CD4-positive, alpha-beta T cell treated with Interferon alpha-2 for 1 hour (primary cell): Measurements from ENCODE around the gene MARVELD1.
"Not testable (repeated sequence)": the region's sequence is repeated elsewhere in the genome, so short reads cannot be mapped to it uniquely, and the experiment has no call there.

Experiments
- DNase-seq, 2 donors: peaks; one replicate each; pipeline ENCODE4 v3.0.0-alpha.2; 2020 to 2022

Gene MARVELD1

DNA sequence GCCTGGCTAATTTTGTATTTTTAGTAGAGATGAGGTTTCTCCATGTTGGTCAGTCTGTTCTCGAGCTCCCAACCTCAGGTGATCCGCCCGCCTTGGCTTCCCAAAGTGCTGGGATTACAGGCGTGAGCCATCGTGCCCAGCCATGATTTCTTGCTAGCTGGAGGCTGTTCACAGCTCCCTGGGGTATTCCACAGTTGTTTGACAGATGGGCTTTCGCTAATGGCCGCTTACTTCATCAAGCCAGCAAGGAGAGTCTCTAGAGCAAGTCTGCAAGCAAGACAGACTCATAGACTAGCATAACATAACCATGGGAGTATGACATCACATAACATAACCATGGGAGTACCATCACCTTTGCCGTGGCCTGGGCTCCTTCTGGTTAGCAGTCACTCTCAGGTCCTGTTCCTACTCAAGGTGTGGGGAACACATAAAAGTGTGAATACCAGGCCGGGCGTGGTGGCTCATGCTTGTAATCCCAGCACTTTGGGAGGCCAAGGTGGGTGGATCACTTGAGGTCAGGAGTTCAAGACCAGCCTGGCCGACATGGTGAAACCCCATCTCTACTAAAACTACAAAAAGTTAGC is 15.4 kb upstream of the MARVELD1 start:
- not testable (repeated sequence) for DNase-seq

DNA sequence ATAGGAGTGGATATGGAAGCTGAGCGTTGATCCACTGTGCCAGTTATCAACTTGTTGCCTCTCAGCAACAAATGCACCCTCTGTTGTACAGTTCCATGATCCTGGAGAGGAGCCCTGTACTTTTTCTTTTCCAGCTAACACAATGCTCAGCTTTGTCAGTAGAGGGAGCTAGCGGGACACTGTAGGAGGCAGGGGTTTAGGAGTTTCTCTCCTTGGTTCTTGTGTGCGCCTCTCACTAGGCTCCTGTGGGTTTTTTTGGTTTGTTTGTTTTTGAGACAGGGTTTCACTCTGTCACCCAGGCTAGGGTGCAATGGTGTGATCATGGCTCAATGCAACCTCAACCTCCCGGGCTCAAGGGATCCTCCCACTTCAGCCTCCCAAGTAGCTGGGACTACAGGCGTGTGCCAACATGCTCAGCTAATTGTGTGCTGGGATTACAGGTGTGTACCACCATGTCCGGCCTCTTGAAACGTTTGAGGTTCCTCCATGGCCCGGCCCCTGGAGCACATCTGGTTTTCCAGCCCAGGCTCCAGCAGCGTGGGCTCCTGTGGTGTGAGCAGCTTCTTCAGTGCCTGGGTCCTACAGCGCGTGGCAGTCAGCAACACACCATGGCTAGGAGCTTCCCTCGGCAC is 12.0 kb upstream of the MARVELD1 start:
- peak; percentile 40 to 70 for DNase-seq

DNA sequence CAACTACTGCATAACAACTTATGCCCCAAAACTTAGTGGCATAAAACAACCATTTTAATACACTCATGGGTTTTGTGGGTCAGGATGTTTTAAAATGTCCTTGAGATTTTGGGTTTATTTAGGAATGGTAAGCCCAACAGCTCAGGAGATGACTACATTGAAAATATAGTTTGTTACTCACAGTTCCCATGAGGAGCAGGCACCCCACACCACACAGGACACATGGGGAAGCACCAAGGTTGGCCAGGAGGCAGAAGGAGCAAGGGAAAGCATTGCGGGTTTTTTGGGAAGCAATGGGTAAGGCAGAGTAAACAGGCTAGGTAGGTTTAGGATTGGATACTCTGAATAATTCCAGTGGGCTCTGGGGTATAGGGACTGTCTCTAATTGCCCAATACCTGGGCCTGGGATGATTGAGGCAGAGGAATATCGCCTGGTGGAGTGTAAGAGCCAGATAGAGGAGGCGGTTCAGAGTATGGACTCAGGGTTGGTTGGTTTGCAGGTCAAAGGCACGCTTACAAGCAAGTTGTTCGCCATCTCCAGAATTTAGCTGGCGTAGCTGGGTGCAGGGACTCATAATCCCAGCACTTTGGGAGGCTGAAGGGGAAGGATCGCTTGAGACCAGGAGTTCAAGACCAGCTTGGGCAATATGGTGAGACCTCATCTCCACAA is 10.0 kb upstream of the MARVELD1 start:
- DNase-seq, result no peak

DNA sequence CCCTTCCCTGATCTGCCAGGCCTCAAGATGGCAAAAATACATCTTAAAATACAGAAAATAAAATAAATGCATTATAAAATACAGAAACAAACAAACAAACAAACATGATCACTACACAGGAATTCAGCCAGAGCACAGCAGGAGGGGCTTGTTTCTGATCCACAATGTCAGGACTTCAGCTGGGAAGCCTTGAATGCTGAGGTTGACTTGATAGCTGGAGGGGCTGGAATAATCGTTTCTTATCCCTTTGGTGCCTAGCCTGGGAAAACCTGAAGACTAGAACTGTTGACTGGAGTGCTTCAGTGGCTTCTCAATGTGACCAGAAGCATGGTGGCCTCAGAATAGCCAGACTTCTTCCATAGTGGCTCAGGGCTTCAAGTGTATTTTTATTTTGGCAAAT is 9.2 kb upstream of the MARVELD1 start:
- DNase-seq, result no peak

DNA sequence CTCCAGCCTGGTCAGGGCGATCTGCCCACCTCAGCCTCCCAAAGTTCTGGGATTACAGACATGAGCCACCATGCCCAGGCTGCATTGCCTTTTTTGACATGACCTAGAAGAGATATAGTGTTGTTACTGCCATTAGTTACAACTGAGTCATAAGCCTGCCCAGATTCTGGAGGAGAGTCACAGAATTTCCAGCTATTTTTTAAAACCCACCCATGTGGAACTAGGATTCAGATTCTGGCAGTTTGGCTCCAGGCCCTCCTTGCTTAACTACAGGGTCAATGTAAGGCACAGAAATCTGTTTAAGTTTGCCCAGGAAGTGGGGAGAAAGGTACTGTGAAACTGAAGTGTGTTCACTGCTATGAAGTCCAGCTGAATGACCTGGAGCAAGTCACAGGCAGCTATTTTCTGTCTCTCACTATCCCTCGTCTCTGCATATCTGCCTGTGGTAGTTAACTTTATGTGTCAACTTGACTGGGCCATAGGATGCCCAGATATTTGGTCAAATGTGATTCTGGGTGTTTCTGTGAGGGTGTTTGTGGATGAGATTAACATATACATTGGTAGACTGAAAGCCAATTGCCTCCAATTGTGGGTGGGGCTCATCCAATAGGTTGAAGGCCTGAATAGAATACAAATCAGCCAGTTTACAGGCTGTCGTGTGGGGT is 8.4 kb upstream of the MARVELD1 start:
- no peak for DNase-seq

DNA sequence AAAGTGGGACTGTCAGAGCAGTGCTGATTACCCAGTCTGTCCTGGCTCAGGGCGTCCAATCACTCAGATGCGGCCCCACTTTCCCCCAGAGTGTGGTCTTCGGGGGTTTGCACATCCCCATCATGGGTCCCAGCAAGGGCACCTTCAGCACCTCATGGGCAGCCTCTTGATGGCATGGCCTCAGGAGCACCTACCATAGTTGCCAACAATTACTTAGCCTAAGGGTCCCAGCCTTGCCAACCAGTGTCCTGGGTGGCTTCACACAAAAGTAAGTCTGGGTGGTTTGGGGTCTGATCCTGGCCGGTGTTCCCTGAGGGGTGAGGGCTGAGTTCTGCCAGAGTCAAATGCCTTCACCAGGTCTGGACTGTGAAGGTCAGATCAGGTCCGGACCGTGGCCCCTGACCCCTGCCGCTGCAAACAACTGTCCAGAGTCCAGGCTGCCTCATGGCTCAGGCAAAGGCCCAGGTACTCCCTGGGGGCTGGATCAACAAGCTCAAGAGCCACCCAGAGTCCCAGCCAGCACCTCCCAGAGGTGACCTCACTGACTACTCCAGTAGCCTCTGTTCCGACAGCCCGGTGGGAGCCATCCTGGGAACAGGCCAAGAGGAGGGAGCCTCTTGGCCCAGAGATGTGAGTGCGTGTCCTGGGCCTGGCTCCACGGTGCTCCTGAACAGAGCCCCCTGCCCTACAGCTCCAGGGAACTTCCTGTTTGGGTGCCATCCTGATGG is 6.2 kb upstream of the MARVELD1 start:
- DNase-seq, result no peak

DNA sequence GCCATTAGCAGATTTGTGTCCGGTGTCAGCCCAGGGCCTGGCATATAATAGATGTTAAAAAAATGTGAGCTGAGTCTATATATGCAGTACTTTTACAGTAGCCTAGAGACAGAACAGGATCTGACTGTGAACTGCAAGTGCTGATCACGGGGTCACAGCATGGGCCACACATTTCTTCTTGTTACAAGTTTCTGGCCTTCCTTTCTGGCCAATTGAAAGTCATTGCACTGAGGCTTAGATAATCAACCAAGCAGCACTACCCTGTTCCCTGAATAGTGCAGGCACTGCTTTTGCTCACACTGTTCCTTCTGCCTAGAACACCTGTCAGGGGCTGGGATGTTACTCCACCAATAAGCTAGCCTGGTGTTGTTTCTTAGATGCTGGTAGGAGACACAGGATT is 5.4 kb upstream of the MARVELD1 start:
- no peak for DNase-seq

DNA sequence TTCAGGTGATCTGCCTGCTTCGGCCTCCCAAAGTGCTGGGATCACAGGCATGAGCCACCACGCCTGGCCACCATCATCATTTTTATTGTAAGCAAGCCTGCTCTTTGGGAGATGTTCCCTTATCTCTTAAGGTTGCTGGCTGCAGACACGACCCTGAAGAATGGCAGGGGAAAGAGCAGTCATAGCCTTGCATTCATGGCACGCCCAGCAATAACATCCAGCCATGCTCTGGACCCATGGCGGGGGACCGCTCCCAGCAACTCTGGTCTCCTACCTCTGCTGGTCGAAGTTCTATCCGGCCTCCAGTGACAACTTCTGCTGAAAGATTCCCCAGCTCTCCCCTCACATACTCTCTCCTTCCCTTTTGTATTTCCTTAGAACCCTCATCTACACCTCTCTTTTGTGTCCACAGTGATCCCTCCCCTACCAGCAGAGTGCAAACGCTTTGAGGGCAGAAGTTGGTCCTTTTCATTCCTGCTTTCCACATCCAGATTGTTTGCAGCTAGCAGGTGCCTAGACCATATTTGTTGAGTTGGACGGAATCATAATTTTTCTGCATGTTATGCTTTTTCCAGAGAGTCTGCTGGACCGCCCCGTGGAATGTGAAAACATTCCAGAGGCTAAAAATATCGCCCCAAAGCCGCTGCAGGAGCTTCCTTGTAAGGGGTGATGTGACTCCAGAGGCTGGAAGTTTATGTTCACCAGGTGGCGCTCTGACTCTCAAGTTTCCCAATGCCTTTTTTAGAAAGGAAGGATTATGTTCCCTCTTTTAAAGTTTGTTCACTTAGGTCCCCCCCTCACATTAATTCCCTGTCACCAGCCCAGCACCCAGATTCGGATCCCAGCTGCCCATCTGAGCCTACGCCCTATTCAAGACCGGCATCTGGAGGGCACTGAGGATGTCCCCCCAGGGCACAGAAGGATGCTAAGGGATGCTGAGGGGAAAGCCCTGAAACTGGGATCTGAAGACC is 4.3 kb upstream of the MARVELD1 start:
- DNase-seq, result peak in 1 of 2 donors; percentile 42

DNA sequence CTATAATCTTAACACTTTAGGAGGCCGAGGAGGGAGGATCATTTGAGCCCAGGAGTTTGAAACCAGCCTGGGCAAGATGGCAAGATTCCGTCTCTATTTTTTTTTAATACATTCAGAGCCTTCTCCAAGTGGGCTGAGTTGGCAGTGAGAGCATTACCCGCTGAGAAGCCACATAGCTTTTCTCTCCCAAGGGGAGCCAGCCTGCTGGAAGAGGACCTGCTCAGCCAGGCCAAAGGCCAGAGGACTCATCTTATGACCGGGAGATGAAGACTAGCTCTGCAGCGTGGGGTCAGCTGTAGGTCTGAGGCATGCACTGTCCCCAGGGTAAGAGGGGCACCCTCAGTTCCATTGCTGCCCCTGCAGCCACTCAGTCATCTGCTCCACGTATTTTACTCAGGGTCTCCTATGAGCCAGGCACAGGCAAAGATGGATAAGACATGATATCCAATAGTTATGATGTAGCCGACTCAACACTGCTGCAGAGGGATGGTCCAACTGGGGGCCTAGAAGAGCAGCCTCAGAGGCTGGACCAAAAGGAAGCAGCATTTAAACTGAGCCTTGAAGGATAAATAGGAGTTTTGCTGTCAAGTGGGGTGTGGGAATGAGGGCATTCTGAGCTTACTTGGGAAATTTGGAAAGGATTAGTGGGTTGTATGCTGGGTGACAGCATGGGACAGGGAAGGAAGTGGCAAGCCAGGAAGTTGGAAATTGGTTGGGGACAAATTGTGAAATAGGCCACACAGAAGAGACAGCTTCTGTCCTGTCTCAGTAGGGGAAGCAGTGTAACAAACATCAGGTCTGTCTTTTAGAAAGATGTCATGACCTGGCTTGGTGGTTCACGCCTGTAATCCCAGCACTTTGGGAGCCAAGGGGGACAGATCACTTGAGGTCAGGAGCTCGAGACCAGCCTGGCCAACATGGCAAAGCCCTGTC is 1.6 kb upstream of the MARVELD1 start:
- no peak for DNase-seq

DNA sequence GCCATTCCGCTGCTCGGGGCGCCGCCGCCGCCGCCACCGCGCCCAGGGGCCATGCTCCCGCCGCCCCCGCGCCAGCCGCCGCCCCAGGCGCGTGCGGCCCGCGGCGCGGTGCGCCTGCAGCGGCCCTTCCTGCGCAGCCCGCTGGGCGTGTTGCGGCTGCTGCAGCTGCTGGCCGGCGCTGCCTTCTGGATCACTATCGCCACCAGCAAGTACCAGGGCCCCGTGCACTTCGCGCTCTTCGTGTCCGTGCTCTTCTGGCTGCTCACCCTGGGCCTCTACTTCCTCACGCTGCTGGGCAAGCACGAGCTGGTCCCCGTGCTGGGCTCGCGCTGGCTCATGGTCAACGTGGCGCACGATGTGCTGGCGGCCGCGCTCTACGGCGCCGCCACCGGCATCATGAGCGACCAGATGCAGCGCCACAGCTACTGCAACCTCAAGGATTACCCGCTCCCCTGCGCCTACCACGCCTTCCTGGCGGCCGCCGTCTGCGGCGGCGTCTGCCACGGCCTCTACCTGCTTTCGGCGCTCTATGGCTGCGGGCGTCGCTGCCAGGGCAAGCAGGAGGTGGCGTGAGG is 383 bp downstream of the MARVELD1 start:
- DNase-seq, result peak; percentile 48 to 59

DNA sequence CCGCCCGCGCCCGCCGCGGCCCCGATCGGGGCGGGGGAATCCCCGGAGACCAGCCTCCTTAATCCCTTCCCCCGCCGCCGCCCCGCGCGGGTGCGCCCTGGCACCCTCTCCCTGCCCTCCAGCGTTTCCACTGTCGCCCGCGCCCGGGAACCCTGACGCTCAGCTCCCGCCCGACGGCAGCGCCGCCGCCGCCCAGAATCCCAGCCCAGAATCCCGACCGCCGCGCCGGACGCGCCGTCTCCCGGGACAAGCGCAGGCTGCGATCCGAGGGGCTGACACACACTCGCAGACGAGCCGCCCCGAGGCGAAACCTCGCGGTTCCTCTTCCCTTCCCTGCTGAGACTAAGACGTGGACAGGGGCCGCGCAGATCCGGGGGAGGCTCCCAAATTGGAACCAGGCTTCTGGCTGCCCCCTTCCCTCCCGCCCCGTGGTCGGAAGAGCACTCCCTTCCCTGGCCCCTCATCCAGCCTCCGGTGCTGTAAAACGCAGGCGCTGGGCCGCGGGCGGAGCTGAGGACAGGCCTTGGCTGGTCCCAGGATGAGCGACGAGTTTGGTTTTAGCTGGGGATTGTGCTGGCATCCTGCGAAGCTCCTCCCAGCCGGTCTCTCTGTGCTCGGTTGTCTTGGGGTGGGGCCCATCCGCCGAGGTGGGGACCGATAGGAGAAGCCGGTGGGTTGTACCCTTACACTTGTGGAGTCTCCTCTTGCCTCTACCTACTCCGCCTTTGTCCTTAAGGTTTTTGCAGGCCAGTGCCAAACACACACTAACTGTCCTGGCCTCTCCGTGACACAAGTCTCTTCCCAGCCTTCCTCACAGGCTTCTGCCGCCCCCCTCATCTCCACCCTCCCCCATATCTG is 1.1 kb downstream of the MARVELD1 start:
- peak in 1 of 2 donors; percentile 25 for DNase-seq

DNA sequence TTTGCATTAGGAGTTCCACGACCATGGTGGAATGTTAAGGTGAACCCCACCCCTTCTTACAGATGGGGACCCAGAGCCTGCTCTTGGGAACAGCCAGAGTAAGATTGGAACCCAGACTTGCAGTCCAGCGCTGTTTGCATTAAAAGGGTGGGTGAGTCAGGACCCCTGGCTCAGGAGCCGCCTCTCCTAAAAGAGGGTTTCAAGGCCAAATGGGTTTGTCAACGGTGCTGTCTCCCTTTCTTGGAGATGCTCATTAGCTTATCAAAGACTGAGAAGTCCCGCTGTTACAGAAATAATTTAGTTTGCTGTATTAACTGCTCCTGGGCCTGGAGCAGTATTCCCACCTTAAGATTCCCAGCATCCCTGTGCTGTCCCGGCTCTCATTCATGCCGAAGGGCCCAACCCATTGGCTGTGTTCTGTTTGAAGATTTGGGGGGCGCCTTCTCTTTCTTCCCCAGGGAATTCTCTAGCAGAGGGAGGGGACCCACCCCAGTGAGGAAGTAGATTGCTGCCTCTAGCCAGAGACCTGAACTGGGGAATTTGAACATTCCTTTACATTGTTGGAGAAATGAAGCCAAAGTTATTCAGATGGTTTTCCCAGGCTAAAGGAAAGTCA is 1.8 kb downstream of the MARVELD1 start:
- DNase-seq, result no peak

DNA sequence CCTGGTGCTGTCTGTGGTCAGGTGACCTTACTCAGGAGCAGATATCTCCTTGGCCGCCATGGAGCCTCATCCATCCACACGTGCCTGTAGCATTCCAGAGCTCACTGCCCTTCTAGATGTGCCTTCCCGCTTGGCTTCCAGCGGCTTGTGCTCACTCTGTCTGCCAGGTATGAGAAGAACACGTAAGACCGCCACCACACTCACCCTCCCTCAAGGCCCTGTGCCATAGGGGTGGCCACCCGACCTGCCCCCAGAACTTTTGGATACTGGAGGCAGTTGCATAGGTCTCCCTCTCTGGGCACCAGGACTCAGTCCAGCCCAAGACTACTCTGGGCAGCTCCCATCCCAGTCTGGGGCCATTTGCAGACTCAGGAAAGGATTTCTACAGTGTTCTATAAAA is 4.1 kb downstream of the MARVELD1 start:
- DNase-seq, result no peak

DNA sequence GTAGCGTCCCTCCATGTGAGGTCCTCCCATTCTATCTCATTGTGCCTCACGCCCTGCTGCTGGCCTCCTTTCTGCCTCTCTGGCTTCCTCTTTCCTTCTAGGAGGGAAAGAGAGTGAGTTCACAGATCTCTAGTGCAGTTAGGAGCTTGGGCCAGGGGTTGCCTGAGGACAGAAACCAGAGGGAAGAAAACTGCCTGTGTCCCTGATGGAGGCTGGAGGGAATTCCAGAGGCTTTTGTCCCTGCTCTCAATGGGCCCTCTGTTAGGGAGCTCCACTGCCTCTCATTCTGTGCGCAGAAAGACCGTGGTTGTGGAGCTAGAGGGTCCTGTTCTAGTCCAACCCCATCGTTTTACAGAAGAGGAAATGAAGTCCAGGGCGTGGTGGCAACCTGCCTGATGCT is 4.6 kb downstream of the MARVELD1 start:
- DNase-seq, result no peak

DNA sequence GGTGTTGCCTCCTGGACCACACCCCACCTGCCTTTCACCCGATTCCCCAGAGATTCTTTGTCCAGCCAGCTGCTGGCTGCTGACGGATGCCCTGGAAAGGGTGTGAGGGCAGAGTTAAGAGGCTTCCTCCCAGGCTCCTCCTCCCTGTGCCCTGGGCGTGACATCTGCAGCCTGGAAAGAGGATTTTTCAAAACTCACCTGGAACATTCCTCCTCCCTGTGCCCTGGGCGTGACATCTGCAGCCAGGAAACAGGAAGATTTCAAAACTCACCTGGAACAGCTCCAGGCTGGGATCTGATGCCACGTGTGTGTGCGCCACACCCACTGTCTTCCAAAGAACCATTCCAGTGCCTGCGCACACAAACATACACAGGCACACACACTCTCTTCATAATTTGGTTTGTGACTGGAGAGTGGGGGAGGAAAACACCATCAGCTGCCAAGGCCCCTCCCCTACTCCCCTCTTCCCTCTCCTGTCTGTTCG is 5.2 kb downstream of the MARVELD1 start:
- no peak for DNase-seq

DNA sequence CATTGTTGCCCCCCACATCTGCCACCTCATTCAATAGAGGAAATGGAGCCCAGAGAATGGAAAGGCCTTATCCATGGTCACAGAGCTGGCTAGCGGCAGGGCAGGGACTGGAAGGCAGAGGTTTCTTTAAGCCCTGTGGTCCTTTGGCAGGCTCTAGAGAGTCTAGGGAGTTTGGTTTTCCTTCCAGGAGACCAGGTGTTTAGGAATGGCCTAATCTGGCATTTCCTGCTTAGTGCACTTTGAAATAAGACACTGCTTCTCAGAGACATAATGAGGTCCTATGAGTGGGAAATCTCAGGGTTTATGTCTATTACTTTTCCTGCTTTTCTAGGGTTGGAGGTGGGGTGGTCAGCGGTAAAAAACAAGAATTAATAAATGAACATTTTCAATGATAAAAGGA is 6.1 kb downstream of the MARVELD1 start:
- no peak for DNase-seq

DNA sequence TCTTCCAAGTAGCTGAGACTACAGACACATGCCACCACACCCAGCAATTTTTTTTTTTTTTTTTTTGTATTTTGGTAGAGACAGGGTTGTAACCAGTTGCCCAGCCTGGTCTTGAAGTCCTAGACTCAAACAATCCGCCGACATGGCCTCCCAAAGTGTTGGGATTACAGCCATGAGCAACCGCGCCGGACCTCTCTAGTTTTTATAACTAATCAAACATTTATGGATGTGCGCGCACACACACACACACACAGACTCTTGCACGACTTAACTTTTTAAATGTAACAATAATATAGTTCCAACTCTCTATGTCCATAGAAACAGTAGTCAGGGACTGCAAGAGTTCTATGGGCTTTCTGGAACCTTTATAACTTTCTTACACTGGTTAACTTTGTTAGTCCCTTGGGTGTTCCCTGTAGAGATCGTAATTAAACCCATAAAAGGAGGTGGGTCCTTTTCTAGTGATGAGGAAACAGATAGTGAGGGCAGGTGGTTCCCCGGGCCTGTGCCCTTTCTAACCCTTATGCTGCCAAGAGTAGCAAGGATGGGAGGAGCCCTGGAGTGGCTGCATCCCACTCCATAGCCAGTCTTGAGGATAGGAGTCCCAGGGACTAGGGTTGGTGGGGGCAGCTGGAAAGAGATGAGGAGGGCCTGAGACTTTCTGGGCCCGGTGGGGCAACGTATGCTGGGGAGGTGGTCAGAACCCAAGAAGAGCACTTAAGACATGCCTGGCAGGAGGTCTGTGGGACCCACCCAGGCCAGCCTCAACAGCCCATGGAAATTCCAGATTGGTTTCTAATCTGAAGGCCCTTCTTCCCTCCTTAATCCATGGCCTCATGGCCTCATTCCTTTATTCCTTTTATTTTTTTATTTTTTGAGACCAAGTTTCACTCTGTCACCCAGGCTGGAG is 8.6 kb downstream of the MARVELD1 start:
- DNase-seq, result no peak

DNA sequence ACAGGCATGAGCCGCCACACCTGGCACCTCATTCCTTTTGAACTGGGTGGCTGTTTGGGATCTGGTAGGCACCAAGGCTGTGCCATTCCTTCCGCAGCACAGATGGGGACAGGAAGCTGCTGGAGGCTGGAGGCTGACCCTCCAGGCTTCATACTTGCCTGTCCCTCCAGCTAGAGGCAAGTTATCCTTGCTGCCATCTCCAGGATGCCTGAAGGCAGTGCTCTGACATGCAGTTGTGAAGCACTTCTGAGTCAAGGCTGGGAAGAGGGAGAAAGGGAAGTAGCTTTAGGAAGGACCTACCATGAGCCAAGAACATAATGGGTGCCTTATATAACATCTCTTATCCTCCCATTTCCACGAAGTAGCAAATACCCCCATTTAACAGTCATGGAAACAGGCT is 9.5 kb downstream of the MARVELD1 start:
- no peak for DNase-seq
